SK-N-SH (cell line): Measurements from ENCODE around the gene TSPAN14. TPM values are rescaled to one million over a fixed set of nuclear protein-coding genes. Genes with fewer than 3 reads are reported as not detected.

Source experiments
- CTCF ChIA-PET: fragments of 300-600, 350-600 bp; formaldehyde crosslinking; extraction: SDS; loops from one replicate; lab custom pipeline; 2021; lab: Yijun Ruan, JAX
- POLR2A ChIA-PET: fragments of 350-600 bp; sonication (Branson Sonifier 250); formaldehyde crosslinking; extraction: SDS; loops from one replicate; lab custom pipeline; 2020; ENCODE audit warnings: antibody characterized with exemption, inconsistent platforms; lab: Yijun Ruan, JAX
- DNase-seq: peaks from one replicate; pipeline ENCODE4 v3.0.0; 2012
- H2AFZ ChIP-seq: fragments of 200-600 bp; sonication (generic); 2 replicates; pipeline ENCODE4 v1.8.1; 2016; ENCODE audit warnings: antibody characterized with exemption, mild to moderate bottlenecking, low read depth
- H3F3A ChIP-seq: fragments of 200-600 bp; sonication (generic); replicated peaks from 2 replicates; pipeline ENCODE3; 2016; ENCODE audit warnings: antibody characterized with exemption, mild to moderate bottlenecking; ENCODE audit not compliant: insufficient read depth
- H3K27ac ChIP-seq, 2 experiments: fragments of 200-500 bp in 1 of 2; fragments of 200-600 bp in 1 of 2; sonication (Bioruptor generic) in 1 of 2; sonication (generic), shearing (Covaris generic) in 1 of 2; 2 replicates each; pipeline versions ENCODE4 v1.5.1 to v1.6.1; 2014 to 2016; ENCODE audit warnings: low read depth in 2 of 2, inconsistent platforms in 1 of 2, low read length in 1 of 2, mild to moderate bottlenecking in 1 of 2, mixed read lengths in 1 of 2
- H3K27me3 ChIP-seq: fragments of 200-600 bp; sonication (generic), shearing (Covaris generic); 2 replicates; pipeline ENCODE4 v1.6.1; 2016; ENCODE audit warnings: mixed run types; ENCODE audit not compliant: insufficient read depth
- H3K36me3 ChIP-seq, 2 experiments: fragments of 200-500 bp in 1 of 2; fragments of 200-600 bp in 1 of 2; sonication (Bioruptor generic) in 1 of 2; sonication (generic) in 1 of 2; replicated peaks in 1 of 2; 2 replicates each; pipeline versions ENCODE3 to v1.5.1; 2014 to 2016; ENCODE audit warnings: low read length in 1 of 2, mild to moderate bottlenecking in 1 of 2; ENCODE audit not compliant: insufficient read depth in 2 of 2, control insufficient read depth in 1 of 2
- H3K4me1 ChIP-seq, 2 experiments: fragments of 200-500 bp in 1 of 2; fragments of 200-600 bp in 1 of 2; sonication (Bioruptor generic) in 1 of 2; sonication (generic), shearing (Covaris generic) in 1 of 2; 2 replicates each; pipeline versions ENCODE4 v1.5.1 to v1.6.1; 2014 to 2016; ENCODE audit warnings: low read depth in 1 of 2, low read length in 1 of 2, mixed run types in 1 of 2; ENCODE audit not compliant: insufficient read depth in 2 of 2, control insufficient read depth in 1 of 2
- H3K4me2 ChIP-seq: fragments of 200-600 bp; sonication (generic), shearing (Covaris generic); 2 replicates; pipeline ENCODE4 v1.6.1; 2017; ENCODE audit warnings: mixed run types
- H3K4me3 ChIP-seq, 2 experiments: fragments of 200-500 bp in 1 of 2; fragments of 200-600 bp in 1 of 2; sonication (Bioruptor generic) in 1 of 2; sonication (generic), shearing (Covaris generic) in 1 of 2; 2 replicates each; pipeline versions ENCODE4 v1.5.1 to v1.8.1; 2014 to 2016; ENCODE audit warnings: low read depth in 2 of 2, inconsistent platforms in 1 of 2, low read length in 1 of 2, mild to moderate bottlenecking in 1 of 2, mixed read lengths in 1 of 2, moderate library complexity in 1 of 2
- H3K79me2 ChIP-seq: fragments of 200-600 bp; sonication (generic); 2 replicates; pipeline ENCODE4 v1.8.1; 2017; ENCODE audit warnings: mild to moderate bottlenecking; ENCODE audit not compliant: insufficient read depth
- H3K9ac ChIP-seq: fragments of 200-600 bp; sonication (generic); 2 replicates; pipeline ENCODE4 v1.6.1; 2017; ENCODE audit warnings: mixed run types
- H3K9me2 ChIP-seq: fragments of 200-600 bp; sonication (generic); 2 replicates; pipeline ENCODE4 v1.6.1; 2017; ENCODE audit warnings: mixed run types
- H3K9me3 ChIP-seq: fragments of 200-600 bp; sonication (generic); 2 replicates; pipeline ENCODE4 v1.6.1; 2017; ENCODE audit warnings: mixed run types, mild to moderate bottlenecking, moderate library complexity
- H4K20me1 ChIP-seq: fragments of 200-600 bp; sonication (generic); 2 replicates; pipeline ENCODE4 v1.6.1; 2017; ENCODE audit warnings: mild to moderate bottlenecking, mixed run types; ENCODE audit not compliant: insufficient read depth
- CHD2 ChIP-seq: fragments of 150-350 bp; IDR thresholded peaks from 2 replicates; pipeline ENCODE4 v1.6.1; 2018; ENCODE audit warnings: low read length; ENCODE audit not compliant: partially characterized antibody
- CTCF ChIP-seq: fragments of 200-600 bp; sonication (generic); IDR thresholded peaks from 2 replicates; pipeline ENCODE4 v1.6.1; 2017; ENCODE audit warnings: antibody characterized with exemption, mild to moderate bottlenecking, moderate library complexity
- EP300 ChIP-seq, 2 experiments: IDR thresholded peaks; 2 replicates each; pipeline versions ENCODE4 v1.4.0 to v1.6.1; 2012; ENCODE audit warnings: borderline replicate concordance in 1 of 2, low read depth in 1 of 2, low read length in 1 of 2
- FOXJ3 ChIP-seq: sonication (generic); formaldehyde crosslinking; IDR thresholded peaks from 2 replicates; pipeline ENCODE4 v1.5.1; 2020; ENCODE audit warnings: mild to moderate bottlenecking, missing genetic modification reagents
- FOXM1 ChIP-seq: IDR thresholded peaks from 2 replicates; pipeline ENCODE4 v1.4.0; 2012; ENCODE audit warnings: low read depth, mild to moderate bottlenecking
- GABPA ChIP-seq: IDR thresholded peaks from 2 replicates; pipeline ENCODE4 v1.4.0; 2012; ENCODE audit warnings: low read depth, mild to moderate bottlenecking
- GATA2 ChIP-seq: sonication (generic); formaldehyde crosslinking; IDR thresholded peaks from 2 replicates; pipeline ENCODE4 v1.5.0; 2020; ENCODE audit warnings: mild to moderate bottlenecking, missing genetic modification reagents
- IRF3 ChIP-seq: fragments of 150-350 bp; IDR thresholded peaks from 2 replicates; pipeline ENCODE4 v1.6.1; 2016; ENCODE audit warnings: mild to moderate bottlenecking, low read depth, low read length
- MEF2A ChIP-seq: IDR thresholded peaks from 2 replicates; pipeline ENCODE4 v1.4.0; 2012; ENCODE audit warnings: low read depth, borderline replicate concordance
- NFIC ChIP-seq: IDR thresholded peaks from 2 replicates; pipeline ENCODE4 v1.4.0; 2012; ENCODE audit warnings: borderline replicate concordance
- NRF1 ChIP-seq: IDR thresholded peaks from 2 replicates; pipeline ENCODE4 v1.6.1; 2012; ENCODE audit warnings: low read depth, mild to moderate bottlenecking, low read length
- PBX3 ChIP-seq: IDR thresholded peaks from 2 replicates; pipeline ENCODE4; 2012
- RAD21 ChIP-seq: IDR thresholded peaks from 2 replicates; pipeline ENCODE4 v1.6.1; 2012; ENCODE audit warnings: mild to moderate bottlenecking, low read length
- RCOR1 ChIP-seq: fragments of 150-350 bp; IDR thresholded peaks from 2 replicates; pipeline ENCODE4 v1.6.1; 2017; ENCODE audit warnings: antibody characterized with exemption, low read length
- REST ChIP-seq: IDR thresholded peaks from 2 replicates; pipeline ENCODE4 v1.6.1; 2012; ENCODE audit warnings: mild to moderate bottlenecking, low read depth, low read length, moderate library complexity
- RFX5 ChIP-seq: IDR thresholded peaks from 2 replicates; pipeline ENCODE4 v1.6.1; 2012; ENCODE audit warnings: mild to moderate bottlenecking, improper control_type of control experiment, low read length
- RXRA ChIP-seq: IDR thresholded peaks from 2 replicates; pipeline ENCODE4 v1.4.0; 2012; ENCODE audit warnings: low read depth, mild to moderate bottlenecking, borderline replicate concordance
- SIN3A ChIP-seq: IDR thresholded peaks from 2 replicates; pipeline ENCODE4 v1.6.1; 2012; ENCODE audit warnings: low read depth, mild to moderate bottlenecking, low read length, moderate library complexity, borderline replicate concordance
- SMC3 ChIP-seq: IDR thresholded peaks from 2 replicates; pipeline ENCODE4 v1.6.1; 2012; ENCODE audit warnings: low read depth, low read length, improper control_type of control experiment
- TAF1 ChIP-seq: IDR thresholded peaks from 2 replicates; pipeline ENCODE4 v1.6.1; 2012; ENCODE audit warnings: low read depth, mild to moderate bottlenecking, low read length, moderate library complexity, borderline replicate concordance
- TCF12 ChIP-seq: IDR thresholded peaks from 2 replicates; pipeline ENCODE4 v1.4.0; 2012
- TEAD4 ChIP-seq: IDR thresholded peaks from 2 replicates; pipeline ENCODE4 v1.4.0; 2012; ENCODE audit warnings: mild to moderate bottlenecking, borderline replicate concordance; ENCODE audit not compliant: insufficient read depth
- USF1 ChIP-seq: IDR thresholded peaks from 2 replicates; pipeline ENCODE4 v1.4.0; 2012; ENCODE audit warnings: low read depth, borderline replicate concordance
- USF2 ChIP-seq: fragments of 150-350 bp; IDR thresholded peaks from 2 replicates; pipeline ENCODE4 v1.6.1; 2017; ENCODE audit warnings: antibody characterized with exemption, low read length, low read depth, borderline replicate concordance
- YY1 ChIP-seq: IDR thresholded peaks from 2 replicates; pipeline ENCODE4 v1.4.0; 2012; ENCODE audit warnings: low read depth, mild to moderate bottlenecking
- WGBS: methylation state at CpG from one replicate; pipeline ENCODE4 v1.1.6; 2017; ENCODE audit warnings: low lambda C conversion rate; 5-methylcytosine and 5-hydroxymethylcytosine counted together
- polyA plus RNA-seq, 3 experiments: library from polyadenylated mRNA; depleted of rRNA; stranded (reverse); fragments of >200 nt; gene quantifications; 2 replicates each; pipeline ENCODE4 v1.2.3, GENCODE V29; 2012

TSPAN14 gene
- polyA plus RNA-seq, 1 of the 3 experiments (the other 2 are of a cell fraction), result 78.1 TPM

GRCh38 chr10:80442879-80443278 lies 11.2 kb upstream of the TSPAN14 start:
- no peaks in the 10 kb centered on the region for H3K79me2 ChIP-seq
- peak overlapping the region; percentile 43; the same call in 1 of the 2 replicates for H2AFZ ChIP-seq
- no peaks in the 10 kb centered on the region for H3K9me2 ChIP-seq
- peaks cover 6% of the 10 kb centered on the region for H3F3A ChIP-seq
- POLR2A ChIA-PET, result interaction anchor here (1.0 to 2.5 kb wide), 2 partner anchors 10 to 63 kb away, joined by 3 to 9 read pairs; no protein-coding TSS in a partner anchor
- peaks cover 11 to 22% of the 10 kb centered on the region in 2 experiments; a peak in 3 of 4 replicates for H3K4me1 ChIP-seq
- peak overlapping the region; percentile 29; the same call in 1 of the 2 replicates for H3K9ac ChIP-seq
- H3K4me3 ChIP-seq, result no peak overlapping the region
- H4K20me1 ChIP-seq, result no peaks in the 10 kb centered on the region
- DNase-seq, result peak; percentile 50
- WGBS, result 42% methylated on average over 3 of the region's 3 CpGs
- no peaks in the 10 kb centered on the region for H3K9me3 ChIP-seq
- no peaks in the 10 kb centered on the region for H3K27me3 ChIP-seq
- H3K27ac ChIP-seq, result peak overlapping the region; percentile 66 to 72
- peak overlapping the region; percentile 49 for H3K4me2 ChIP-seq
- H3K36me3 ChIP-seq, result no peaks in the 10 kb centered on the region
- CTCF ChIA-PET, result interaction anchor here (0.6 to 35.3 kb wide), 24 partner anchors 11 to 219 kb away, joined by 3 to 602 read pairs (median 12); partner anchors contain the start of gene PRXL2A
- TF ChIP-seq RXRA, result no peak
- TF ChIP-seq USF2, result no peak
- TF ChIP-seq EP300 (IDR thresholded peaks at IDR 0.05; ENCODE audit: borderline replicate concordance in 1 of 2, low read depth in 1 of 2, low read length in 1 of 2), result peak in 1 of 2 experiments; percentile 12; a peak in 1 of 4 replicates
- TF ChIP-seq IRF3, result no peak
- TF ChIP-seq RAD21, result no peak
- no peak for TF ChIP-seq GATA2
- no peak for TF ChIP-seq SMC3
- TF ChIP-seq TCF12, result peak; percentile 43
- no peak for TF ChIP-seq TAF1
- no peak for TF ChIP-seq RCOR1
- no peak for TF ChIP-seq USF1
- TF ChIP-seq CTCF, result no peak
- no peak for TF ChIP-seq NRF1
- TF ChIP-seq MEF2A, result no peak
- TF ChIP-seq YY1, result no peak
- no peak for TF ChIP-seq TEAD4
- no peak for TF ChIP-seq RFX5
- TF ChIP-seq FOXJ3 (CRISPR knock-in tag), result no peak
- TF ChIP-seq PBX3, result peak; percentile 60
- 0 out of 2 replicates have a peak, but pooled peaks have one; percentile 7 for TF ChIP-seq NFIC
- TF ChIP-seq SIN3A, result no peak
- TF ChIP-seq CHD2, result no peak
- TF ChIP-seq FOXM1, result no peak
- no peak for TF ChIP-seq GABPA
- TF ChIP-seq REST, result no peak
